HG02870 (cell line): ENCODE measurements around the gene CFAP70.
A peak's percentile ranks its signal among the peaks of the same experiment; 100 is the strongest.
"Not testable (repeated sequence)": the region's sequence is repeated elsewhere in the genome, so short reads cannot be mapped to it uniquely, and the experiment has no call there.

ENCODE experiments used
- ATAC-seq: cut with Tn5 transposase; IDR thresholded peaks from one replicate; pipeline ENCODE4 v1.9.1; 2021; ENCODE audit warnings: mild to moderate bottlenecking, moderate library complexity; ENCODE audit not compliant: unreplicated experiment

CFAP70 gene

GRCh38 chr10:73258612-73259011 is 100.1 kb downstream of the CFAP70 start:
- not testable (repeated sequence) for ATAC-seq

- no peak for ATAC-seq
Measured at GRCh38 chr10:73253225-73253555, 105.5 kb downstream of the CFAP70 start.

GRCh38 chr10:73252445-73253224 is 106.0 kb downstream of the CFAP70 start, which contains the start of gene MRPS16:
Gene MRPS16 (minus strand): TSS chr10:73252644. CDS start chr10:73252482, 162 bp downstream.
- ATAC-seq, result peak; percentile 77

- peak; percentile 3 for ATAC-seq
Measured at GRCh38 chr10:73251683-73252444, 106.8 kb downstream of the CFAP70 start.

DNA sequence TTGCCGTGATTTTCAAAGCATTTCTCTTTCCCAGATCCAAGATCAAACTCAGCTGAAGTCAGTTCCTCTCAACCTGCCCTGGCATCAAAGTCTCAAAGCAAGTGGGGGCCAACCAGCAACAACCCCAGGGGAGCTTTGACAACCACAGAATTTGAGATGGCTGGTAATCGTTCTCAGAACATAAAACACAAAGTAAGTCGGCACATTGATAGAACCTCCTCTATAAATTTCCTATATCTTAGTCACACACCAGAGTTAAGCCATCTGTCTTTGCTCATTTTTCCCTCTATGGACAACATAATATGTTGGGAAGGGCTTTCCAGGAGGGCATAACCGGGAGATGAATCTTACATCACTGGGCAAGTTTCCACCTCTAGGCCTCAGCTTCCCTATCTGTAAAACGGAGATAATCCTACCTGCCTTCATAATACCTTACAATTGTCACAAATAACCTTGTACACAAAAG is 110.4 kb downstream of the CFAP70 start:
- no peak for ATAC-seq

GRCh38 chr10:73247509-73248258 is 111.0 kb downstream of the CFAP70 start:
- no peak for ATAC-seq

- ATAC-seq, result peak; percentile 80
Measured at GRCh38 chr10:73246646-73247508, 111.8 kb downstream of the CFAP70 start, which contains the start of gene DNAJC9. Gene DNAJC9 (minus strand): TSS chr10:73247255. CDS start chr10:73247189, 66 bp downstream.

GRCh38 chr10:73246322-73246645 is 112.4 kb downstream of the CFAP70 start:
- ATAC-seq, result no peak

- no peak for ATAC-seq
Measured at GRCh38 chr10:73244866-73245477, 113.7 kb downstream of the CFAP70 start.

DNA sequence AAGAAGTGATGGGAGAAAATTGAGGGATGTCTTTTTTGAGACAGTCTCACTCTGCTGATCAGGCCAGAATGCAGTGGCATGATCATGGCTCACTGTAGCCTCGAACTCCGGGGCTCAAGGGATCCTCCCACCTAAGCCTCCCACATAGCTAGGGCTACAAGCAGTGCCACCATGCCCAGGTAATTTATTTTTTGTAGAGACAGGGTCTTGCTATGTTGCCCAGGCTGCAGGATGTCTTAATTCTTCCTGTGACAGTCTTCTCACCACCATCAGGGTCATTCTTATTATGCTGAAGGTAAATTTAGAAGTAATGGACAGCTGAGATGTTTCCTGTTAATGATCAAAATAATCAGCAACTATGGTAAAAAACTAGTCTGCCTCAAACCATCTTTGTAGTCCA is 118.8 kb downstream of the CFAP70 start:
- no peak for ATAC-seq

DNA sequence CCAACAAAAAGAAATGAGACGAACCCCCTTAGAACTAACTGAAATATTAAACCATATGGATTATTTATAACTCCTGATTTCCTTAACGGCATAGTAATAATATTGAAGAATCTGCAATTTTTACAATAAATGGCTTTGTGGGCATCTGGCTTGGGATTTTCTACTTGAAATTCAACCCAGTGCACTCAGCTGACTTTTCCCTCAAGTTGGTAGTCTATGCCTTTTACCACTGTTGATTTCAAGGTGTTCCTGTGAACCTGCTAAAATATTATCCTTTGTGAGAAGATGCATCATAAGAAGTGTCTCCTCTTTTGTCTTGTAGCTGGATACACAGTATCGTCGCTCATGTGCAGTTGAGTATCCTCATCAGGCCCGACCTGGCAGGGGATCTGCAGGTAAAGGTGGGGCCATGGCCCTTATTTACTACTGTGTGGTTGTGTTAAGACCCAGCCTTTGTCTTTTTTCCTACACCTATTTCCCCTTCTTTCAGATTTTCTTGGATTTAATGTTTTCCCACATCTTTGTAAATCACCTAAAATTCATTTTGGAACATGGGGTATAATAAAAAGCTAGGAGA is 119.6 kb downstream of the CFAP70 start:
- ATAC-seq, result no peak

- no peak for ATAC-seq
Measured at GRCh38 chr10:73234695-73235094, 124.0 kb downstream of the CFAP70 start.

DNA sequence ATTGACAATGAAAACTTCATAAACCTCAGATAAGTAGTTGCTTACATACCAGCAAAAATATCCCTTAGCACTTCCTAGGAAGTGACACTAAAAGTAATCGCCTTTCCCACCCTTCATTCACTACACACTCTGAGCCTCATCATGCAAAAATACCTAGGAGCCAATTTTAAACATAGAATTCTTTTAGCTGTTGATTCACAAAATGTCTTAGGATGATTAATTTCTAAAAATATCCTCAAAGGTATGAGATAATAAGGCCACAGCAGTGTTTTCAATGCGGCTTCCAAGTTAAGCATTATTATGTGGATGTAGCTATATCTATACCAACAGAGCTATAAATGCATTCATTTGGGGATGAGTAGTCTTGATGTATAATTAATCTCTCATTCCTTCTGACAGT is 124.8 kb downstream of the CFAP70 start:
- ATAC-seq, result no peak

GRCh38 chr10:73232887-73233286 is 125.8 kb downstream of the CFAP70 start:
- no peak for ATAC-seq

- ATAC-seq, result no peak
Measured at GRCh38 chr10:73229567-73229966, 129.1 kb downstream of the CFAP70 start.

GRCh38 chr10:73228247-73228646 is 130.4 kb downstream of the CFAP70 start:
- no peak for ATAC-seq

DNA sequence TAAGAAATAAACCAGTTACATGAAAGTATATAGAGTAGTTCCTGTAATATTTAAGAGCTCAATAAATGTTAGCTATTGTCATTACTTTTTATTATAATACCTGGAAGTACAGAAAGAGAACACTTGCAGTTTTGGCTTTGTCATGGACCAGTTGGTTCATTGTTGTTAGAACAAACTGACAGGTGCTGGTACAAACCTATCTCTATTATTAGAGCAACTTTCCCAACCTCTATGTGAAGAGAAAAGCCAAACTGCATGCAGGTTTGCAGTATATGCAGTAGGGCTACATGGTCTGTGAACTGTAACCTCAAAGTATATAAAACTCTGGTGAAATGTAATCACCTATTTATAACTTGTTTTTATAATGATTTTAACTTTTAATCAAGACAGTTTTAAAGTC is 132.0 kb downstream of the CFAP70 start:
- no peak for ATAC-seq

DNA sequence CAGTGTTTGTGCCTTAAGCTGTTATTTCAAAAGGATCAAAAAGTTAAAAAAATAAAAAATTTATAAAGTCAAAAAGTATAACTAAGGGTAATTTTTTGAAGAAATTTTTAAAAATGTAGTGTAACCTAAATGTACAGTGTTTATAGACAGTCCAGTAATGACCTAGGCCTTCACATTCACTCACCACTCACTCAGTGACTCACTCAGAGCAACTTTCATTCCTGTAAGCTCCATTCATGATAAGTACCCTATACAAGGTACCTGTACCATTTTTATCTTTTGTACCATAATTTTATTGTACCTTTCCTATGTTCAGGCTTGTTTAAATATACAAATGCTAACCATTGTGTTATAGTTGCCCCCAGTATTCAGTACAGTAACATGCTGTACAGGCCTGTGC is 133.1 kb downstream of the CFAP70 start:
- ATAC-seq, result no peak

- no peak for ATAC-seq
Measured at GRCh38 chr10:73220989-73221388, 137.7 kb downstream of the CFAP70 start.

DNA sequence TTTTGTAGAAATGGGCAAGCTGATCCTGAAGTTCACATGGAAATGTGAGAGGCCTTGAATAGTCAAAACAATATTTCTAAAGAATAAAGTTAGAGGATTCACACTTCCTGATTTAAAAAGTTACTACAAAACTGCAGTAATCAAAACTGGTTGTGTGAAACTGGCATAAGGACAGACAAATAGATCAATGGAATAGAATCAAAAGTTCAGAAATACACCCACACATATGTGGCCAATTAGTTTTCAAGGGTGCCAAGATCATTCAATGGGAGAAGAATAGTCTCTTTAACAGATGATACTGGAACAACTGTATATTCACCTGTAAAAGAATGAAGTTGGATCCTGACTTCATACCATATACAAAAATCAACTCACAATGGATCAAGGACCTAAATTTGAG is 139.3 kb downstream of the CFAP70 start:
- no peak for ATAC-seq
